RWPE1 (cell line): ENCODE data around the gene CDON.
A peak's percentile ranks its signal among the peaks of the same experiment; 100 is the strongest.

Experiments used
- CTCF ChIA-PET: fragments of 350-600 bp; sonication (Branson Sonifier 250); formaldehyde crosslinking; extraction: SDS; loops from one replicate; lab custom pipeline; 2021; lab: Yijun Ruan, JAX
- POLR2A ChIA-PET: fragments of 400-600 bp; formaldehyde crosslinking; extraction: SDS; loops from one replicate; lab custom pipeline; 2020; ENCODE audit warnings: antibody characterized with exemption; ENCODE audit not compliant: low non-redundant PET; lab: Yijun Ruan, JAX
- DNase-seq: peaks from one replicate; pipeline ENCODE4 v3.0.0; 2012; ENCODE audit warnings: low spot score
- H3K27ac ChIP-seq: fragments of 450-650 bp; 2 replicates; pipeline ENCODE4 v1.5.1; 2017
- CTCF ChIP-seq: fragments of 450-650 bp; conservative IDR thresholded peaks from 2 replicates; pipeline ENCODE4 v1.5.1; 2017; ENCODE audit warnings: low read depth, mild to moderate bottlenecking

Gene CDON

GRCh38 chr11:126008956-126009355 lies 53.7 kb downstream of the CDON start:
- ChIA-PET CTCF (no interaction called here), POLR2A (no interaction called here)
- TF ChIP-seq CTCF = no peak
- no peak overlapping the region for H3K27ac ChIP-seq
- DNase-seq = no peak

- CTCF ChIA-PET = no interaction called here
- DNase-seq = peak; percentile 46
Observed at GRCh38 chr11:126007238-126007637, 55.4 kb downstream of the CDON start.

GRCh38 chr11:126006068-126006467 lies 56.6 kb downstream of the CDON start:
- DNase-seq = no peak
- TF ChIP-seq CTCF = no peak
- ChIA-PET POLR2A (no interaction called here), CTCF (no interaction called here)
- H3K27ac ChIP-seq = no peak overlapping the region

More at GRCh38 chr11:126007238-126007637, 55.4 kb downstream of the CDON start:
- POLR2A ChIA-PET = no interaction called here
- no peak overlapping the region for H3K27ac ChIP-seq
- TF ChIP-seq CTCF = no peak

- ChIA-PET CTCF (no interaction called here), POLR2A (no interaction called here)
- no peak overlapping the region for H3K27ac ChIP-seq
- TF ChIP-seq CTCF = no peak
- DNase-seq = no peak
Observed at GRCh38 chr11:126002181-126002580, 60.5 kb downstream of the CDON start.

GRCh38 chr11:125999234-125999880 lies 63.3 kb downstream of the CDON start:
- DNase-seq = no peak
- H3K27ac ChIP-seq = no peak overlapping the region
- CTCF ChIA-PET = no interaction called here
- POLR2A ChIA-PET = no interaction called here
- no peak for TF ChIP-seq CTCF

- TF ChIP-seq CTCF = no peak
- DNase-seq = no peak
- ChIA-PET POLR2A (no interaction called here), CTCF (no interaction called here)
- H3K27ac ChIP-seq = no peak overlapping the region
Observed at GRCh38 chr11:125998267-125998666, 64.4 kb downstream of the CDON start.
